ENCODE results near the gene SH3BP5L.

The SH3BP5L gene

GRCh38 chr1:248851390-248851789 is 25.7 kb upstream of the SH3BP5L start:
- no peak overlapping the region for H3K4me3 ChIP-seq (ENCODE audit: low read depth, low read length)

- H3K4me3 ChIP-seq (ENCODE audit: low read depth, low read length), result no peak overlapping the region
Measured at GRCh38 chr1:248850536-248851251, 25.0 kb upstream of the SH3BP5L start.

- H3K4me3 ChIP-seq (ENCODE audit: low read depth, low read length), result no peak overlapping the region
Measured at GRCh38 chr1:248850124-248850523, 24.4 kb upstream of the SH3BP5L start.

- no peak overlapping the region for H3K4me3 ChIP-seq (ENCODE audit: low read depth, low read length)
Measured at GRCh38 chr1:248849637-248850036, 23.9 kb upstream of the SH3BP5L start.

GRCh38 chr1:248849152-248849551 is 23.4 kb upstream of the SH3BP5L start:
- no peak overlapping the region for H3K4me3 ChIP-seq (ENCODE audit: low read depth, low read length)

GRCh38 chr1:248848602-248849001 is 22.9 kb upstream of the SH3BP5L start:
- H3K4me3 ChIP-seq (ENCODE audit: low read depth, low read length), result no peak overlapping the region

- H3K4me3 ChIP-seq (ENCODE audit: low read depth, low read length), result no peak overlapping the region
Measured at GRCh38 chr1:248847956-248848561, 22.3 kb upstream of the SH3BP5L start.

- H3K4me3 ChIP-seq (ENCODE audit: low read depth, low read length), result no peak overlapping the region
Measured at GRCh38 chr1:248847181-248847955, 21.7 kb upstream of the SH3BP5L start.

GRCh38 chr1:248844526-248844925 is 18.8 kb upstream of the SH3BP5L start:
- H3K4me3 ChIP-seq (ENCODE audit: low read depth, low read length), result no peak overlapping the region

- no peak overlapping the region for H3K4me3 ChIP-seq (ENCODE audit: low read depth, low read length)
Measured at GRCh38 chr1:248843687-248844086, 18.0 kb upstream of the SH3BP5L start.

GRCh38 chr1:248842781-248843331 is 17.1 kb upstream of the SH3BP5L start:
- no peak overlapping the region for H3K4me3 ChIP-seq (ENCODE audit: low read depth, low read length)

GRCh38 chr1:248841702-248842395 is 16.1 kb upstream of the SH3BP5L start:
- H3K4me3 ChIP-seq (ENCODE audit: low read depth, low read length), result no peak overlapping the region

GRCh38 chr1:248840946-248841345 is 15.2 kb upstream of the SH3BP5L start:
- no peak overlapping the region for H3K4me3 ChIP-seq (ENCODE audit: low read depth, low read length)

- H3K4me3 ChIP-seq (ENCODE audit: low read depth, low read length), result peak overlapping the region; percentile 88
Measured at GRCh38 chr1:248839168-248839555, 13.4 kb upstream of the SH3BP5L start.

- H3K4me3 ChIP-seq (ENCODE audit: low read depth, low read length), result peak overlapping the region; percentile 88
Measured at GRCh38 chr1:248838357-248839167, 12.8 kb upstream of the SH3BP5L start.

GRCh38 chr1:248837781-248838356 is 12.2 kb upstream of the SH3BP5L start, which contains the start of gene ZNF672:
TSS of gene ZNF672 (plus strand) at chr1:248838224. CDS start at chr1:248847275, 9,051 bp downstream.
- H3K4me3 ChIP-seq (ENCODE audit: low read depth, low read length), result peak within 1 kb of the TSS; percentile 88

GRCh38 chr1:248837045-248837780 is 11.5 kb upstream of the SH3BP5L start:
- H3K4me3 ChIP-seq (ENCODE audit: low read depth, low read length), result peak overlapping the region; percentile 28

GRCh38 chr1:248834343-248834940 is 8.7 kb upstream of the SH3BP5L start:
- no peak overlapping the region for H3K4me3 ChIP-seq (ENCODE audit: low read depth, low read length)

- H3K4me3 ChIP-seq (ENCODE audit: low read depth, low read length), result no peak overlapping the region
Measured at GRCh38 chr1:248831842-248832241, 6.1 kb upstream of the SH3BP5L start.

Measured in iPS-11a (cell line).